GM21619 (cell line): Measurements from ENCODE around the gene ZNF536.

Experiments used
- ATAC-seq: cut with Tn5 transposase; IDR thresholded peaks from one replicate; pipeline ENCODE4 v1.9.1; 2021; ENCODE audit not compliant: unreplicated experiment

ZNF536 gene

GRCh38 chr19:30593975-30594745 is 222.0 kb downstream of the ZNF536 start:
- ATAC-seq = no peak

GRCh38 chr19:30596268-30596667 is 224.1 kb downstream of the ZNF536 start:
- no peak for ATAC-seq

- no peak for ATAC-seq
Measured at GRCh38 chr19:30596813-30597399, 224.7 kb downstream of the ZNF536 start.

GRCh38 chr19:30598688-30599087 is 226.5 kb downstream of the ZNF536 start:
- ATAC-seq = no peak

- no peak for ATAC-seq
Measured at GRCh38 chr19:30602661-30603350, 230.6 kb downstream of the ZNF536 start.

GRCh38 chr19:30604657-30605056 is 232.5 kb downstream of the ZNF536 start:
- ATAC-seq = no peak

GRCh38 chr19:30605333-30605732 is 233.1 kb downstream of the ZNF536 start:
- no peak for ATAC-seq

- no peak for ATAC-seq
Measured at GRCh38 chr19:30606114-30607050, 234.2 kb downstream of the ZNF536 start.
